GM21737 (cell line): ENCODE measurements around the gene RPGRIP1L.

Source experiments
- ATAC-seq: cut with Tn5 transposase; IDR thresholded peaks from one replicate; pipeline ENCODE4 v1.9.1; 2021; ENCODE audit warnings: mild to moderate bottlenecking, moderate library complexity; ENCODE audit not compliant: unreplicated experiment

Gene RPGRIP1L

GRCh38 chr16:53703590-53704444 lies at the start of gene RPGRIP1L, which contains the start of gene FTO:
Gene RPGRIP1L (minus strand): TSS chr16:53703859. CDS start chr16:53700723, 3,136 bp downstream.
Gene FTO (plus strand): TSS chr16:53704156.
- peak; percentile 99 for ATAC-seq

GRCh38 chr16:53753431-53753830 lies 49.8 kb upstream of the RPGRIP1L start:
- ATAC-seq: no peak

GRCh38 chr16:53752560-53752959 lies 48.9 kb upstream of the RPGRIP1L start:
- ATAC-seq: no peak

GRCh38 chr16:53745753-53746266 lies 42.2 kb upstream of the RPGRIP1L start:
- ATAC-seq: no peak

GRCh38 chr16:53745086-53745485 lies 41.4 kb upstream of the RPGRIP1L start:
- ATAC-seq: no peak

DNA sequence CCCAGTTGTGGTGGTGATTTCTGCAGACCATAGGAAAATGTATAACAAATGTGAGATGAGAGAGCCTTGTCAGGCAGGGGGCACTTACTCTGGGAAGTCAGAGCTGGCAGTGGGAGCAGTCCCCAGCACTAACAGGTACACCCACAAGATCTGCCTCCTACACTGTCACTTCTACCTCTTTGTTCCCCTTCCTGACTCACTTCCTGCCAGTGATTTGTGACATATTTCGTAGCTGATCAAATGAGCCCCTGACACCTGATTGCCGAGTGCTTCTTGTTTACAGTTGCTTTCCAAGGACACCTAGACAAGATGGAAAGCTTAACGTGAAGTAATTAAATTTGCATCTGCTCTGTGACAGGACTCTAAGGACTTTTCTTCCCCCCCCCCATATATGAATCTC lies 40.8 kb upstream of the RPGRIP1L start:
- no peak for ATAC-seq

DNA sequence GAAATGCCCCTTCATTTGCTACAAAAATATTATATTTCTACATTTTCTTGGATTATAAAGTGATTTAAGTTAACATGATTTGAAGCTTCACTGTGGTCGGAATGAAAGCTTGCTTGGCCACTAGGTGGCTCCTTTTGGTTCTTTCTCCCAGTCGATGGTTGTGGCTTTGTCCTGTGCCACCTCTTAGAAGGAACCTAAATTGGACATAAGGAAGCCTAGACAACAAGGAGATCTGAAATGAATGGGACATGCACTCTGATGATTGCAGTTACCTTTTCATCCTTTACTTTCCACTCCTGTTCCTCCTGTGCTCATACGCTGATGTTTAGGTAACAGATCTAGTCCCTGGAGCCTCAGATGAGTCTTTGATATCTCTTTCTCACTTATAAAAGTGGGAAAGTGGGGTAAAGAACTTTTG lies 39.5 kb upstream of the RPGRIP1L start:
- no peak for ATAC-seq

DNA sequence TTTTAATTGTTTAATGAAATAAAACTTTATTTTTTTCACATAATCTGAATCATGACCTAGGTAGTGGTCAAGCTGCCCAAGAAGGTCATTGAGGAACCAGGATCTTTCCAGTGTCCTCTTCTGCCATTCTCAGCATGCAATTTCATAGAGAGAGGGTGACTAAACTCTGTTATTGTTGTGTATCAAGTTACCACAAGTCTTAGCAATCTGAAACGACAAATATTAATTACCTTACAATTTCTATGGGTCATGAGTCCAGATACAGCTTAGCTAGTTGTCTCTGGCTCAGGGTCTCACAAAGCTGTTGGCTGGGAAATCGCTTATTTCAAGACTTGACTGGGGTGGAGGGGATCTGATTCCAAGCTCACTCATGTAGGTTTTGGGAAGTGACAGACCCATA lies 37.9 kb upstream of the RPGRIP1L start:
- no peak for ATAC-seq

- ATAC-seq: no peak
Observed at GRCh38 chr16:53740933-53741531, 37.4 kb upstream of the RPGRIP1L start.

GRCh38 chr16:53740476-53740875 lies 36.8 kb upstream of the RPGRIP1L start:
- ATAC-seq: no peak

DNA sequence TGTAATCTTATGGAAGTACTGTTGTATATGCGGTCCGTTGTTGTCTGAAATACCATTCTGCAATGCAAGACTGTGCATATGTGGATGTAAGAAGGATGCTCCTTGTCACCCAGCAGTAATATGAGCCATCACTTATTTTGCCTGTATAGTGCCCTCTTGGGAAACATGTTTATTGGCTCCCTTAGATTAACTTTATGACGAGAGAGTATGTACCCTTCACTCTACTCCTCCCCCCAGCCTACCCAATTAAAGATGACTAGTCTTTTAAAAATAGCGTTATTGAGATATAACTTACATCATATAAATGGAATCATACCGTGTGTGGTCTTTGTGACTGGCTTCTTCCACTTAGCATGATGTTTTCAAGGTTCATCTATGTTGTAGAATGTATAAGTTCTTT lies 33.9 kb upstream of the RPGRIP1L start:
- ATAC-seq: no peak

- ATAC-seq: no peak
Observed at GRCh38 chr16:53736297-53736696, 32.6 kb upstream of the RPGRIP1L start.

DNA sequence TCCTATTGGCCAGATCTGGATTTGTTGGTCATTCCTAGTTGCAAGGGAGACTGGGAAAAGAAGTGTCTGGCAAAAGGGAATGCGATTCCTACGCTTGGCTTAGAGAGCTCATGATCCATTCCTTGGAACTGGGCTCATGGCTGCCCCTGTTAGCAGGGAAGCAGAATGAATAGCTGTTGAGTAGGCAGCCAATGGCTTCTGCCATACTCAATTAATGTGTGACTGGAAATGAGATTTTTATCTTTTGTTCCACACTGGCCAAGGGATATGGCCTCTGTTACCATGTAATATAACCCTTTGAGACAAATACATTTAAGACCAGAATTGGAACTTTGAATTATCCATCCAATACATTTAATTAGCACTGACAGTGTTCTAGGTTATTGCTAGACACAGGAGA lies 31.2 kb upstream of the RPGRIP1L start:
- ATAC-seq: no peak

DNA sequence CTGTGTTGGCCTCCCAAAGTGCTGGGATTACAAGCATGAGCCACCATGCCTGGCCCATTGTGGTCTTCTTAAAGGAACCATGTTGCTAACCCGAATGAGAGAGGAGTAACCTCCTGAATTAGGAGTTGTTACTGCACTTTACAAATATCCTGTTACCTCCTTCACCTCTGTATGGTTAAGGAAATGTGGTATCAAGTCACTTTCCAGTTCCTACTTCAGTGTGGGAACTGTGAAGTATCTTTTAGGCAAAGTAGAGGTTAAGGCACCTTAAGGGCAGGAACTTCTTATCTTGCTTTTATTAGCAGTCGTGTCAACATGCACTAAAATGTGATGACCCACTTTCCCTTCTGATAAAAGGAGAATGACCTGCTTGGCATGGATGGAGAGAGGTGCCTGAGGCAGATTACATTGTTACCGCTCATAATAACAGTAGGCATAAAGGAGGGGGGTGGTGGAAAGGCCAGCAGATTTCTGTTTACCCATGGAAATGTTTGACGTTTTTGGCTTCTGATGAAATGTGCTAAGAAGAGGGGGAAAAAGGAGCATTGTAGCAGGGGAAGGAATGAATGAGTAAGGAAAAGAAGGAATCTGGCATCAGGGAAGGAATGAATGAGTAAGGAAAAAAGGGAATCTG lies 28.8 kb upstream of the RPGRIP1L start:
- ATAC-seq: no peak

GRCh38 chr16:53730693-53731092 lies 27.0 kb upstream of the RPGRIP1L start:
- no peak for ATAC-seq

DNA sequence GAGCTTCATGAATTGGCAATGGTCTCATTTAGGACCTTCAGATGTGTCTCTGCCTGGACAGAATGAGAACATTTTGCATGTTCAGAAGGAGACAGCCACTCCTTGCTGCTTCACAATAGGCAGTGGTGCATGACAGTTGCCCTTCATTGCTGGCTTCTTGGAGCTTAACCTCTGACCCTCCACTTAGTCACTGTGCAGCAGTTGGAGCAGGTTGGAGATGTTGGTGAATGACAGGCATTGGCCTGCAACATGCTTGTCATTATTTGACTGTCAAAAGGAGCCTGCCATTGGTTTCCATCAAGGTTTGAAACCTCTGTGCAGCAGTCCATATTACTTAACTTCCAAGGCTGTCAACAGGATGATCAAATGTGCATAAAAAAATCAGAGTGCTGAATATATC lies 23.0 kb upstream of the RPGRIP1L start:
- ATAC-seq: no peak

GRCh38 chr16:53721017-53721416 lies 17.4 kb upstream of the RPGRIP1L start:
- no peak for ATAC-seq

DNA sequence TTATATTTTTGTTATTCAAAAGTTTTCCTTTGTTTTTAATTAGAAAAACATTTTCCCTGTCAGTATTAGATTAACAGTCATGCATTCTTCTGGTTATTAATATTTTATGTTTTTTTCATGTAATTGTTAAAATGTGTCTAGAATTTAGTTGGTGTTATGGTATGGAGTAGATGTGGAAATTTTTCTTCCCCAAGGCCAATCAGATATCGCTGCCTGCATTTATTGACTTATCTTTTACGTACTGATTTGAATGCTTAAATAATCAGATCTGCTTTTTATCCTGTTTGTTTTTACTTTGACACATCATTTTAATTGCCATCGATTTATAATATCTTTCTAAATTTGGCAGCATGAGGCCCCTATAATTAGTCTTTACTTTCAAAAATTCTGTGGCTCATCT lies 13.9 kb upstream of the RPGRIP1L start:
- no peak for ATAC-seq

DNA sequence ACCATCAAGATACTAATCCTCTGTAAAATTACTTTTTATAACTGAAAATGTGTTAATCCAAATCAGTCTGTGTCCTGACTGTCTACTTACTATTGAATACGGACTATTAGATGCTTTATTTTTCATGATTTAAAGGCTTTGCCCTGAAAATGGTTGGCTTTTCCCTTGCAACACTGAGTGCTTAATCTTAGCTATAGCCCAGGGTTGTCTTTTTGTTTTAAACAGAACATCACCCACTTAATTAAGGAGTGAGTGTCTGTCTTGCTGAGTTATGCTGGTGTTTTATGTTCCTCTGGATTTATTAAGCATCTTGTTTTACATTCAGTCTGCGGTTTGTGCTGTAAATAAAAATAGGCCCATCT lies 11.3 kb upstream of the RPGRIP1L start:
- ATAC-seq: no peak

- no peak for ATAC-seq
Observed at GRCh38 chr16:53714205-53715022, 10.8 kb upstream of the RPGRIP1L start.
